Measurements from ENCODE around the gene NR5A1.

- TF ChIP-seq POLR2A (IDR thresholded peaks at IDR 0.05) = no peak
- no peak for TF ChIP-seq CTCF (IDR thresholded peaks at IDR 0.05)
- TF ChIP-seq POLR2AphosphoS5 (IDR thresholded peaks at IDR 0.05; ENCODE audit: insufficient read depth in 1 of 2, low read depth in 1 of 2) = no peak
Measured at GRCh38 chr9:124522121-124523098, 15.2 kb upstream of the NR5A1 start.

Measured in vagina (tissue), 2 donors.